Astrocyte (in vitro differentiated cells and primary cell): ENCODE measurements around the gene XYLB. TPM values are rescaled to one million over a fixed set of nuclear protein-coding genes. Genes with fewer than 3 reads are reported as not detected.
A peak's percentile ranks its signal among the peaks of the same experiment; 100 is the strongest.

Source experiments
- DNase-seq: peaks from one replicate; pipeline ENCODE4 v3.0.0-alpha.2; 2010; ENCODE audit warnings: low read depth
- FAIRE-seq: peaks from 2 replicates; lab custom pipeline; 2011; peaks lifted over from hg19 to GRCh38; lab: Jason Lieb, UNC
- H2AFZ ChIP-seq: 2 replicates; pipeline ENCODE4 v1.6.0; 2012; ENCODE audit warnings: low read depth, low read length, inconsistent platforms
- H3K27ac ChIP-seq: 2 replicates; pipeline ENCODE4 v1.5.1; 2011; ENCODE audit warnings: low read depth, low read length, inconsistent platforms
- H3K27me3 ChIP-seq: 2 replicates; pipeline ENCODE4 v1.6.0; 2011; ENCODE audit warnings: low read length, inconsistent platforms; ENCODE audit not compliant: insufficient read depth
- H3K36me3 ChIP-seq: 2 replicates; pipeline ENCODE4 v1.5.1; 2011; ENCODE audit warnings: low read length, inconsistent platforms; ENCODE audit not compliant: insufficient read depth
- H3K4me1 ChIP-seq: 2 replicates; pipeline ENCODE4 v1.5.1; 2011; ENCODE audit warnings: low read length, inconsistent platforms; ENCODE audit not compliant: insufficient read depth
- H3K4me2 ChIP-seq: 2 replicates; pipeline ENCODE4 v1.6.0; 2012; ENCODE audit warnings: low read length, inconsistent platforms
- H3K4me3 ChIP-seq: 2 replicates; pipeline ENCODE4 v1.5.1; 2011; ENCODE audit warnings: low read depth, mild to moderate bottlenecking, low read length, inconsistent platforms; ENCODE audit not compliant: insufficient read depth
- H3K79me2 ChIP-seq: 2 replicates; pipeline ENCODE4 v1.6.0; 2012; ENCODE audit warnings: mild to moderate bottlenecking, low read length, inconsistent platforms; ENCODE audit not compliant: insufficient read depth
- H3K9ac ChIP-seq: 2 replicates; pipeline ENCODE4 v1.6.0; 2012; ENCODE audit warnings: mild to moderate bottlenecking, low read length, inconsistent platforms
- H3K9me3 ChIP-seq: 2 replicates; pipeline ENCODE4 v1.5.1; 2012; ENCODE audit warnings: low read depth, mild to moderate bottlenecking, low read length, inconsistent platforms; ENCODE audit not compliant: insufficient read depth
- H4K20me1 ChIP-seq: 2 replicates; pipeline ENCODE4 v1.6.0; 2012; ENCODE audit warnings: low read length, inconsistent platforms; ENCODE audit not compliant: insufficient read depth
- H3K27ac Mint-ChIP-seq: one replicate; pipeline ENCODE4 v1.8.0; 2021; ENCODE audit warnings: mild to moderate bottlenecking, mixed read lengths; ENCODE audit not compliant: unreplicated experiment
- H3K27me3 Mint-ChIP-seq: one replicate; pipeline ENCODE4 v1.8.0; 2021; ENCODE audit warnings: low read depth, mixed read lengths; ENCODE audit not compliant: unreplicated experiment
- H3K36me3 Mint-ChIP-seq: one replicate; pipeline ENCODE4 v1.8.0; 2021; ENCODE audit warnings: low read depth, mixed read lengths; ENCODE audit not compliant: unreplicated experiment
- H3K4me1 Mint-ChIP-seq: one replicate; pipeline ENCODE4 v1.8.0; 2021; ENCODE audit warnings: low read depth, mixed read lengths; ENCODE audit not compliant: unreplicated experiment
- H3K4me3 Mint-ChIP-seq: one replicate; pipeline ENCODE4 v1.8.0; 2021; ENCODE audit warnings: mild to moderate bottlenecking, moderate library complexity, mixed read lengths; ENCODE audit not compliant: unreplicated experiment
- H3K9me3 Mint-ChIP-seq: one replicate; pipeline ENCODE4 v1.8.0; 2021; ENCODE audit warnings: mild to moderate bottlenecking, mixed read lengths; ENCODE audit not compliant: unreplicated experiment
- CTCF ChIP-seq: IDR thresholded peaks from 2 replicates; pipeline ENCODE4 v1.5.1; 2011; ENCODE audit warnings: low read depth, mild to moderate bottlenecking, inconsistent platforms, low read length, moderate library complexity; ENCODE audit not compliant: insufficient read depth
- EZH2 ChIP-seq: IDR thresholded peaks from 2 replicates; pipeline ENCODE4 v1.6.1; 2012; ENCODE audit warnings: mild to moderate bottlenecking, low read length, inconsistent platforms; ENCODE audit not compliant: insufficient read depth
- total RNA-seq: library from RNA; stranded (reverse); gene quantifications from 2 replicates; pipeline ENCODE4 v1.2.1, GENCODE V29; 2021

XYLB gene
- total RNA-seq, 1 donor from 2014 or later, result 2.3 TPM

GRCh38 chr3:38454178-38454883 is 107.7 kb downstream of the XYLB start:
- no peak for DNase-seq
- no peak for FAIRE-seq
- peak overlapping the region; percentile 87 for H2AFZ ChIP-seq

DNA sequence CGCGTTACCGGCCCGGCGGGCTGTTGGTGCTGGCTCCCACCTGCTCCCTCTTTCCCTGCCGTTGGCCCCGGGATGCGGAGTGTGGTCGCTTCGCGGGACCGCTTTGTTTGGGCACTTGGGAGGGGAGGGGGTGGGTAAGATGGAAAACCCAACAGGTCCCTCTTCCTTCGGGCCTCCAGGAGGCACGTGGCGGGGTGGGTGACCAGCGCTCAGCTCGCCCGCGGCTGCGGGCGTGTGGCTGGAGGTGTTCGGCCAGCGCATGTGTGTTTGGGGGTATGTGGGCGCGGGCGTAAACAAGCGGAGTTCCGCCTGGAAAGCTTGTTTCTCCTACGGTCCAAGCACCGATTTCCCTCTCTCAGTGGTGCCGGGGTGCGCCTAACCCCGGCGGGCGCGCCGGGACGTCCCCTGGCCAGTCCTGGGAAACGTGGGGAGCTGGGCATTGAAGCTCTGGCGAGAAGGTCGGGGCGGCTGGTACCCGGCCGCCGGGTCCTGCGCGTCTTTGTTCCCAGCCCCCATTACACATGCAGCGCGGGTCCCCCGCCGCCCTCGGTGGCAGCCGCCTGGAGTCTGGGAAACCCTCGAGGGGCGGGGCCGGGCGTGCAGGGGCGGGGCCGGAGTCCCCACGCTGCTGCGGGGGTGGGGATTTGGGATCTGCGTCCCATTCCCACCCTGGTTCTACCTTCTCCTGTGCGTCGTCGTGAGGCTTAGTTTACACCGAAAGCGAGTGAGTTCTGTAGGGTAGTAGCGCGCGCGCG is 108.5 kb downstream of the XYLB start:
- Mint-ChIP-seq H3K27ac (peak overlapping the region; percentile 69), H3K4me3 (peak overlapping the region; percentile 97), H3K36me3 (no peaks in the 10 kb centered on the region), H3K9me3 (no peaks in the 10 kb centered on the region), H3K4me1 (no peaks in the 10 kb centered on the region), H3K27me3 (no peaks in the 10 kb centered on the region)
- TF ChIP-seq CTCF, result no peak
- no peak for TF ChIP-seq EZH2
- Histone ChIP-seq H3K27me3 (no peaks in the 10 kb centered on the region), H2AFZ (peak overlapping the region; percentile 87), H3K9ac (peak overlapping the region; percentile 86), H3K9me3 (no peaks in the 10 kb centered on the region), H3K4me2 (peak overlapping the region; percentile 98), H3K36me3 (no peaks in the 10 kb centered on the region), H3K4me3 (peak overlapping the region; percentile 78), H4K20me1 (peaks cover 35% of the 10 kb centered on the region), H3K4me1 (peaks cover 8% of the 10 kb centered on the region), H3K27ac (no peak overlapping the region), H3K79me2 (peaks cover 19% of the 10 kb centered on the region)
- FAIRE-seq, result no peak
- DNase-seq, result no peak

More at GRCh38 chr3:38454178-38454883, 107.7 kb downstream of the XYLB start:
- Histone ChIP-seq H3K9ac (peak overlapping the region; percentile 86), H3K4me3 (peak overlapping the region; percentile 78), H3K27me3 (no peaks in the 10 kb centered on the region), H3K36me3 (no peaks in the 10 kb centered on the region), H3K27ac (peak overlapping the region; percentile 38), H3K9me3 (no peaks in the 10 kb centered on the region), H3K4me1 (peaks cover 8% of the 10 kb centered on the region), H4K20me1 (peaks cover 32% of the 10 kb centered on the region), H3K4me2 (peak overlapping the region; percentile 98), H3K79me2 (peaks cover 19% of the 10 kb centered on the region)
- Mint-ChIP-seq H3K36me3 (no peaks in the 10 kb centered on the region), H3K27ac (peak overlapping the region; percentile 96), H3K4me1 (no peaks in the 10 kb centered on the region), H3K4me3 (peak overlapping the region; percentile 97), H3K27me3 (no peaks in the 10 kb centered on the region), H3K9me3 (no peaks in the 10 kb centered on the region)
- no peak for TF ChIP-seq CTCF
- TF ChIP-seq EZH2, result no peak
